ENCODE results near the gene IRF5.

IRF5 gene

DNA sequence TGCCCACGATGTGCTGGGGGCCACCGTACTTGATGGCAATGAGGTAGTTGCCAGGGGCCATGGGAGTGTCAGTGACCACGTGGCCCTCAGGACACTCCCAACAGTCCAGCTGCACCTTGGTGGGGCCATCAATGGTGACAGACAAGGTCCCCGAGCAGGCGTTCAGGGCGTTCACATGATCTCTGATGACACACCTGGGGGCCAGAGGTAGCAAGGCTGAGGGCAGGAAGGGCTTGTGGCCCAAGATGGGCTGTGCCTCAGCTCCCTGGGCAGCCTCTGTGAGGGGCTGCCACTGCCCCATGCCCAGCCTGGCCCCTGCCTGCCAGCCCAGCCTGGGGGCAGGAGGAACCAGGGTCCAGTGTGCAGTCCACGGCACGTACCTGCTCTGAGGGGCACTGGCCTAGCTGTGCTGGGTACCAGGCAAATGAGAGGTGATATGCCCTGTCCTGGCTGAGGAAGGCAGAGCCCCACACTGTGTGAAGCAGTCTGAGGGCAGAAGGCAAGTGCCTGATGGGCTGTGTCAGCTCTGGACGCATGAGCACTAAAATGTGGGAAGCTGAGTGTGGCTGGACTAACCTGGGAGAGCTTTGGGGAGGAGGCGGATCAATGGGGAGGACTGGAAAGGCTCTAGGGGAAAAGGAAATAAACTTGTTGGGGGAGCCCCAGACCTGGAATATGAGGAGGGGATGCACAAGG lies 23.7 kb upstream of the IRF5 start:
- Histone ChIP-seq H3K36me3 (replicated peaks) (no peaks in the 10 kb centered on the region), H3K27ac (no peak overlapping the region), H3K4me3 (ENCODE audit: low read depth, low read length) (no peak overlapping the region), H3K27me3 (replicated peaks) (peaks cover 42% of the 10 kb centered on the region)
- TF ChIP-seq, protein P1, sequence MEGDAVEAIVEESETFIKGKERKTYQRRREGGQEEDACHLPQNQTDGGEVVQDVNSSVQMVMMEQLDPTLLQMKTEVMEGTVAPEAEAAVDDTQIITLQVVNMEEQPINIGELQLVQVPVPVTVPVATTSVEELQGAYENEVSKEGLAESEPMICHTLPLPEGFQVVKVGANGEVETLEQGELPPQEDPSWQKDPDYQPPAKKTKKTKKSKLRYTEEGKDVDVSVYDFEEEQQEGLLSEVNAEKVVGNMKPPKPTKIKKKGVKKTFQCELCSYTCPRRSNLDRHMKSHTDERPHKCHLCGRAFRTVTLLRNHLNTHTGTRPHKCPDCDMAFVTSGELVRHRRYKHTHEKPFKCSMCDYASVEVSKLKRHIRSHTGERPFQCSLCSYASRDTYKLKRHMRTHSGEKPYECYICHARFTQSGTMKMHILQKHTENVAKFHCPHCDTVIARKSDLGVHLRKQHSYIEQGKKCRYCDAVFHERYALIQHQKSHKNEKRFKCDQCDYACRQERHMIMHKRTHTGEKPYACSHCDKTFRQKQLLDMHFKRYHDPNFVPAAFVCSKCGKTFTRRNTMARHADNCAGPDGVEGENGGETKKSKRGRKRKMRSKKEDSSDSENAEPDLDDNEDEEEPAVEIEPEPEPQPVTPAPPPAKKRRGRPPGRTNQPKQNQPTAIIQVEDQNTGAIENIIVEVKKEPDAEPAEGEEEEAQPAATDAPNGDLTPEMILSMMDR (IDR thresholded peaks at IDR 0.05; ENCODE audit: low read depth, low read length, missing control alignments), result no peak
- in situ Hi-C loops (cut with HindIII; ENCODE audit: low pct_ligation_motif_present, low sequenced_read_pairs), result loop anchor here (10.0 to 25.0 kb wide), 2 partner anchors 61 to 173 kb away; no protein-coding TSS in a partner anchor
- no peak for DNase-seq

DNA sequence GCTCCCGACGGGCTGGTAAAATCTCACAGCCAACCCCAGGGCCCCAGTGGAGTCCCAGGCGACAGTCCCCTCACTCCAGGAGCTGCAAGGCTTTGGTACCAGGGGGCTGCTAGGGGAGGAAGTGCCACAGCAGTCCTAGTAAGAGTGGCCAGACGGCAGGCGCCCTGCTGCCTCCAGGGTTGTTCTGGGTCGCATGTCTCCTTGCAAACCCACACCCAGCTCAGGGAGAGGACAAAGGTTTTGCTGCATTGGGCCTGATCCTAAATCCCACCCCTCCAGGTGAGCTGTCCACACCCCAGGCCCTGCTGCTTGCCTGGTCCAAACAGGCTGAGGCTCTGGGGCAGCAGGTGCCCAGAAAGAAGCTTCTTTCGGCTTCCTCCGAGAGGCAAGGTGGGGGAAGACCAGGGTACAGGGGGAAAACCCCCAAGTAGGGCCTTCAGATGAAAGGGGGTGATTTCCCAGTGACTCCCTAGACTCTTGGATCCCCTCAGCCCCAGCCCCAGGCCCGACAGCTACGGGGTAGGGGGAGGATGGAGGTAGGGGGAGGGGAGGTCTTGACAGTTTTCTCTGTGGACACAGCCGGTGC lies 23.1 kb upstream of the IRF5 start:
- TF ChIP-seq, protein P1 (IDR thresholded peaks at IDR 0.05; ENCODE audit: low read depth, low read length, missing control alignments), result no peak
- in situ Hi-C loops (cut with HindIII; ENCODE audit: low pct_ligation_motif_present, low sequenced_read_pairs), result loop anchor here (10.0 to 25.0 kb wide), 2 partner anchors 60 to 173 kb away; no protein-coding TSS in a partner anchor
- H3K36me3 ChIP-seq (replicated peaks), result no peaks in the 10 kb centered on the region
- DNase-seq, result no peak
- H3K4me3 ChIP-seq (ENCODE audit: low read depth, low read length), result no peak overlapping the region
- H3K27ac ChIP-seq, result no peak overlapping the region
- peaks cover 45% of the 10 kb centered on the region for H3K27me3 ChIP-seq (replicated peaks)

DNA sequence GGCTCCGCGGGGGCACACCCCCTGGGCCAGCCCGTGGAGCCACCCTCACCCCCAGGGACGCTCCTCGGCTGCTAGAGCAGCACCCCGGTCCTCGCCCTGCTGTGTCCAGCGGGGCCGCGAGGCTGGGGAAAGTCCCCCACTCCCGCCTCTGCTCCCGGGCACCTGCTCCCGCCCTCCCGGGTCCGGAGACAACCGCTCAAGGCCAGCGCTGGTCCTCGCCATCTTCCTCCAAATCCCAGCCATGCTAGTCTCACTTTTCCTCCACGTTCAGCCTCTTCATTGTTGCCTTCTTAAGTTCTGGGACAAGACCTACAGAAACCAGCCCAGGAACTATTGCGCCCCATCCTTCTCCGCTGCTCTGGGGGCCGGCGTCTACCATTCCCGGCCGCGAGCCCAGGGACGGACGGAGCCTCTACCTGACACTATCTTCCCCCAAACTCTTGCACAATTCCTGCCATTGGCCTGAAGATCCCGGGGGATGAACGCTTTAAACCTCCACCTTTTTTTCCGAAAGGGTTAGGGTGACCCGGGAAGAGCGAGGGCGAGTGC lies 22.4 kb upstream of the IRF5 start:
- Histone ChIP-seq H3K36me3 (replicated peaks) (no peaks in the 10 kb centered on the region), H3K27ac (no peak overlapping the region), H3K4me3 (ENCODE audit: low read depth, low read length) (no peak overlapping the region), H3K27me3 (replicated peaks) (peaks cover 50% of the 10 kb centered on the region)
- in situ Hi-C loops (cut with HindIII; ENCODE audit: low pct_ligation_motif_present, low sequenced_read_pairs), result loop anchor here (10.0 to 25.0 kb wide), 2 partner anchors 59 to 172 kb away; no protein-coding TSS in a partner anchor
- TF ChIP-seq, protein P1 (IDR thresholded peaks at IDR 0.05; ENCODE audit: low read depth, low read length, missing control alignments), result no peak
- DNase-seq, result no peak

DNA sequence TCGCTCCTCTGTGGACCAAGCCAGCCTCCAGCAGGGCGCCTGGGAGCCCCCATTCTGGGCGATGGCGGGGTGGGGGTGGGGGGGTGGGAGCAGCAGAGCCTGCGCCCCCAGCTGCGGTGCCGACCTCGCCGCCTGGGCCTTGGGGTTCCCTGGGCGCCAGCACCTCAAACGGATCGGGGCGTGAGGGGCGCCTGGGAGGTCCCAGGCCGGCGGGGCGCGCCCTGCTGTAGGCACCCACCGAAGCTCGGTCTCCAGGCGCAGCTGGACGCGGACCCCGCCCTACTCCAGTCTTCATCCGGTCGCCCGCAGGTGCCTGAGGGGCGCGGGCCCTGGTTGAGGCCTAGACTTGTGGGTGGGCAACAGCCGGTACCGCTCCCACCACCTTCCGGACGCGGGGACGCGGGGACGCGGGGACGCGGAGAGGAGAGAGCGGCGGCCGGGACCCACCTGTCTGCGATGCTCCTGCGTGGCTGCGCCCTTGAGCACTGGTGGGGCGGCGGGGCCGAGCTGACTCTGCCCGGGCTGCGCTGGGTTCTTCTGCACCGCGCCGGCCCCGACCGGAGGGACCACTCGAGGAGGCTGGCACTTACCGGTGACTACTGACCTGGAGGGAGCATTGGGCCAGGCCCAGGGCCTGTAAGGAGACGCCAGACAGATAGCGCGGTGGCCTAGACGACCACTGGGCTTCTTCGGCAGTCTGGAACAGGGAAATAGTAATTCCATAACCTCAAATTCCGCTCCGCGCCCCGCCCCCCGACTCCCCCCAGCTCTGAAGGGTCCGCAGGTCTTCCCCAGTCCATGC lies 21.7 kb upstream of the IRF5 start:
- Histone ChIP-seq H3K27ac (no peak overlapping the region), H3K36me3 (replicated peaks) (no peaks in the 10 kb centered on the region), H3K4me3 (ENCODE audit: low read depth, low read length) (no peak overlapping the region), H3K27me3 (replicated peaks) (peaks cover 51% of the 10 kb centered on the region)
- in situ Hi-C loops (cut with HindIII; ENCODE audit: low pct_ligation_motif_present, low sequenced_read_pairs), result loop anchor here (10.0 to 25.0 kb wide), 2 partner anchors 59 to 171 kb away; no protein-coding TSS in a partner anchor
- no peak for DNase-seq
- TF ChIP-seq, protein P1 (IDR thresholded peaks at IDR 0.05; ENCODE audit: low read depth, low read length, missing control alignments), result no peak

DNA sequence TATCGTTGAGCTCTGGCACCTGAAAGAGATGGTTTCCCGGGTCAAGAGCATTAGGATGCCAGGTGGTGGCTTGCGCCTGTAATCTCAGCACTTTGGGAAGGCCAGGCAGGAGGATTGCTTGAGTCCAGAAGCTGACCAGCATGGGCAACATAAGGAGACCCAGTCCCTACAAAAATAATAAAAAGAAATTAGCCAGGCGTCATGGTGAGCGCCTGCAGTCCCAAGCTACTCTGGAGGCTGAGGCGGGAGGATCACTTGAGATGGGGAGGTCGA lies 21.1 kb upstream of the IRF5 start:
- in situ Hi-C loops (cut with HindIII; ENCODE audit: low pct_ligation_motif_present, low sequenced_read_pairs), result loop anchor here (10.0 to 25.0 kb wide), 2 partner anchors 58 to 171 kb away; no protein-coding TSS in a partner anchor
- H3K36me3 ChIP-seq (replicated peaks), result no peaks in the 10 kb centered on the region
- TF ChIP-seq, protein P1 (IDR thresholded peaks at IDR 0.05; ENCODE audit: low read depth, low read length, missing control alignments), result no peak
- peaks cover 53% of the 10 kb centered on the region for H3K27me3 ChIP-seq (replicated peaks)
- DNase-seq, result no peak
- H3K27ac ChIP-seq, result no peak overlapping the region
- H3K4me3 ChIP-seq (ENCODE audit: low read depth, low read length), result no peak overlapping the region

Measured in brain microvascular endothelial cell (primary cell).